Endometrial microvascular endothelial cells (primary cell): ENCODE data around the gene CNDP1. TPM values are rescaled to one million over a fixed set of nuclear protein-coding genes. Genes with fewer than 3 reads are reported as not detected.
"Not testable (repeated sequence)": the region's sequence is repeated elsewhere in the genome, so short reads cannot be mapped to it uniquely, and the experiment has no call there.

Source experiments
- in situ Hi-C: cut with HindIII; loops from 2 replicates; pipeline ENCODE4 v1.10.0; 2017; ENCODE audit warnings: low sequenced_read_pairs, low pct_unique_long_range_greater_than_20kb; ENCODE audit errors: inconsistent ontology term
- total RNA-seq: library from RNA; depleted of rRNA; stranded (reverse); fragments of >200 nt; gene quantifications from one replicate; pipeline ENCODE4 v1.2.3, GENCODE V29; 2015; ENCODE audit errors: inconsistent ontology term

Gene CNDP1
- total RNA-seq, 1 donor from 2014 or later: not detected

DNA sequence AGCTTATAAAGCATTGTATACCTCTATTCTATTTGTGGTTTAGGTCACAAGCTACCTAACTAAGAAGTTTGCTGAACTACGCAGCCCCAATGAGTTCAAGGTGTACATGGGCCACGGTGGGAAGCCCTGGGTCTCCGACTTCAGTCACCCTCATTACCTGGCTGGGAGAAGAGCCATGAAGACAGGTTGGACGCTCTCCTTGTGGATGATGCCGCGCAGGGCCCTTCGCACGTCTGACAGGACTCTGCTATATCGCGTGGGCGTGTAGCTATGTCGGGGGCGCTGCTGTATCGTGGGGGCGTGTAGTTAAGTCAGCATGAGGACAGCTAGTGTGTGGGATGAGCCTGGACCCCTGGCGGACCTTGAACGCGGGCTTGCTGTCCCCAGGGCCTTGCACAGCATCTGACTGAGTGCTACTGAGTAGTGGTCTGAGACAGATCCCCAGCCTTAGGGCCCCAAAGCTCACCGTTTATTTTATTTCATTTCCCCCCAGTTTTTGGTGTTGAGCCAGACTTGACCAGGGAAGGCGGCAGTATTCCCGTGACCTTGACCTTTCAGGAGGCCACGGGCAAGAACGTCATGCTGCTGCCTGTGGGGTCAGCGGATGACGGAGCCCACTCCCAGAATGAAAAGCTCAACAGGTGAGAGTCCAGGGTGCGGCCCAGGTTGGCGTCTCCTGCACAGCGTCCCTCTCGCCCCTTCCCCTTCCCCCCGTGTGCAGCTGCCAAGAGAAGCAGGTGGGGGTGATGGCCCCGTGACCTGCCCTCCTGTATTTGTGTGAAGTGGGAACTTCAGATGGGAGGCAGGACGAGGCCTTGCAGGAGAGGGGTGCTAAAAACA is 15.6 kb upstream of the CNDP1 start:
- in situ Hi-C loops: no loop called here

DNA sequence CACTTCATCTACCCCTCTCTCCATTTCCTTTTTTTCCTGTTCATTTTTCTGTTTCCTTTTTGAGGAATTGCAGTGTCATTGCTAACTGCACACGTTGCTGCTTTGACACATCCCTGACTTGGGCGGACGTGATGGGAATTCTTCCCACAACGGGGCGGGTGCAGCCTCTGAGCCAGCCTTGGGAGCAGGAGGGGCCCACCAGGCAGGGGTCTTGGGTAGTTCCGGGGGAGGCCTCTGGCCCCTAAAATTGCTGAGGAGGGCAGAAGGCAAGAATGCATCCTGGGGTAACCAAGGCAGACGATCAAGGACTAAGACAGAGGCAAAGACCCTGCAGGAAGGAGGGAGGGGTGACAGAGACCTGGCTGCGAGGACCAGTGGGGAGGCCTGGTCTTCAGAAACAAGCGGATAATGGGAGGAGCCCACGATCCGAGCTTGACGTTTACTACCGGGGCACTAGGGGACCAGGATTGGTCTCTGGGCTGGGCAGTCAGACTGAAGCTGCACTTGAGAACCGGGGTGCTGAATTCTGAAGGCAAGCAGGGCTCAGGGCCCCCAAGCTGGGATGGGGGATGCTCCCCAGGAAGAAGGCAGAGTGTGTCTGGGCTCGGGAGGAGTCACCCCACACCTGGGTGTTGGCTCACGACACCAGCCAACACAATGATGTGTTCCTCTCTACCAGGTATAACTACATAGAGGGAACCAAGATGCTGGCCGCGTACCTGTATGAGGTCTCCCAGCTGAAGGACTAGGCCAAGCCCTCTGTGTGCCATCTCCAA is 14.8 kb upstream of the CNDP1 start:
- in situ Hi-C loops: no loop called here

DNA sequence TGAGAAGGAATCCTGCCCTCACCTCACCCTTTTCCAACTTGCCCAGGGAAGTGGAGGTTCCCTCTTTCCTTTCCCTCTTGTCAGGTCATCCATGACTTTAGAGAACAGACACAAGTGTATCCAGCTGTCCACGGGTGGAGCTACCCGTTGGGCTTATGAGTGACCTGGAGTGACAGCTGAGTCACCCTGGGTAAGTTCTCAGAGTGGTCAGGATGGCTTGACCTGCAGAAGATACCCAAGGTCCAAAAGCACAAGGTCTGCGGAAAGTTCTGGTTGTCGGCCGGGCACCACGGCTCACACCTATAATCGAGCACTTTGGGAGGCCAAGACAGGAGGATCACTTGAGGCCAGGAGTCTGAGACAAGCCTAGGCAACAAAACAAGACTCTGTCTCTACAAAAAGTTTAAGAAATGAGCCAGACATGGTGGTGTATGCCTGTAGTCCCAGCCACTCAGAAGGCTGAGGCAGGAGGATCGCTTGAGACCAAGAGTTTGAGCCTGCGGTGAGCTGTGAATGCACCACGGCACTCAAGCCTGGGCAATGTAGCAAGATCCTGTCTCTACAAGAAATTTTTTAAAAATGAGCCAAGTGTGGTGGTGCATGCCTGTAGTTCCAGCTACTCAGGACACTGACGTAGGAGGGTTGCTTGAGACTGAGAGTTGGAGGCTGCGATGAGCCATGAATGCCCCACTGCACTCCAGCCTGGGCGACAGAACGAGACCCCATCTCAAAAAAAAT is 14.0 kb upstream of the CNDP1 start:
- in situ Hi-C loops: no loop called here

DNA sequence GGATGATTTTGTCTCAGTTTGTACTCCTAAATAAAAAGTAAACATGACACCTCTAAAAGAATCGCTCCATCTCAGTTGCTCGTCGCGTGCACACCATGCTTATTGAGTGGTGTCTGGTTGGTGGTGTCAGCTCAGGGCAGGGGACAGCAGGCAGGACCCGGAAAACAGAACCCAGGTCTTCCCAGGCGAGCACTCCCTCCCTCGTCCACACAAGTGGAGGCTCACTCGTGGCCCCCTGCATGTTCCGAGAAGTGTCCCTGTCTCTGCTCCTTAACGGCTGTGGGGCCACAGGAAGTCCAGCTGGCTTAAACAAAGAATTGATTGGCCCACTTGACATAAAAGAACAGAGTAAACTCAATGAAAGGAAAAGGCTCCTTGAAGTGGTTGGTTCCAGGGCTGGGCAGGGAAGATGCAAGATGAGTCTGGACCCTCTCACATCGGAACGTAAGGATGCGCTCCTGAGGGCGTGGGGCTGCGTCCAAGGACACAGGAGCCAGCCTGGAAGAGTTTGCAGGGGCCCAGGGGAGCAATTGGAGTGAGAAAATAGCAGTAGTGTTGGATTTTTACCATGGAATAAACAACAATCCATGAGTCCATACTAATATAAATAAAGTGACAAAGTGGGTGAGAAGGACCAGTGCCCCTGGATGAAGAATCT is 13.1 kb upstream of the CNDP1 start:
- in situ Hi-C loops: no loop called here

DNA sequence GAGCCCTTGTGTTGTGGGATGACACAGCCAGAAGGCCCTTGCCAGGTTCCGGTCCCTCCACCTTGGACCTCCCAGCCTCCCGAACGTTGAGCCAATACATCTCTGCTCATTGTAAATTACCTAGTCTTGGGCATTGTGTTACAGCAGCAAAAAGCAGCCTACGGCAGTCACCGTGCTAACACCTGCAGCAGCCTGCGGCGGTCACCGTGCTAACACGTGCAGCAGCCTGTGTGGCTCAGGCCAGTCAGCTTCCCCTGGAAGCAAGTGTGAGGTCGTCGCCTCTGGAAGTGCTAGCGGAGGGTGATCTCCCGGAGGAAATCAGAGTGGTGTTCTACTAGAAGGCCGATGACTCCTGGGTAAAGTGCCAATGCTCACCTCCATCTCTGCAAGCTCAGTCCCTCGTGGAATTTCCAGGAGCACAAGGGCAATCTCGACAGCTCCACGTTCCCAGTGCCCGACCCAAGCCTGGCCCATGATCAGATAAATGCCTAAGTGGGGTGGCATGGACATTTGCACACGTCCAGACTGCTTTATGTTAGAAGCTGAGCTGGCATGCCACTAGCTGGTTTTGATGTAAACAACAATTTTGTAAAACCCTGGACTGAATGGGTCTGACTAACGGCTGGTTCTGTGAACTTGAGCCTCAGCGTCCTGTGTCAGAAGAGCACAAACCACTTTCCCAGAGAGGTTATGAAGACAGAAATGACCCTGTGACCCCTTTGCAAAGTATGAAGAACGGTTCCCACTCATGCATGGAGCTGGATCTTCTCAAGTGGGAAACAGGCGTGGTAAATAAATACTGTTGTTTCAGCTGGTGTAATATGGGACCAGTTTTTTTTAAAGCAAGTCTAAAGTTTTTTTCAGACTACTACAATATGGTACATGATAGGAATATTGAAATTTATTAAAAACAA is 11.4 kb upstream of the CNDP1 start:
- in situ Hi-C loops: no loop called here

DNA sequence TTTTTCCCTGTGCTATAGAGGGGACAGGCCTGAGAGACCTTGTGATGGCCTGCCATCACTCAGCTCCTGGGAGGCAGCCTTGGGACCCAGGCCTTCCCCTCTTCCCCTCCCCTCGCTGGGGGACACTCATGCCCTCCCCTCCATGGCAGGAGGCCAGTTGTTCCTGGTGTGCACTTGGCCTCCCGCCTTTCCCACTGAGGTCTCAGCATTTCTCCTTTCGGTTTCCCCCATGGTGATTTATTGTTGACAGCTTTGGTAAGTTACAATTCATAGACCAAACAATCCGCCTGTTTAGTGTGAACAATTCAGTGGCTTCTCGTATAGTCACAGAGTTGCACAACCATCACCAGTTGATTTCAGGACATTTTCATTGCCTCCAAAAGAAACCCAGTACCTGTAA is 10.2 kb upstream of the CNDP1 start:
- in situ Hi-C loops: no loop called here

DNA sequence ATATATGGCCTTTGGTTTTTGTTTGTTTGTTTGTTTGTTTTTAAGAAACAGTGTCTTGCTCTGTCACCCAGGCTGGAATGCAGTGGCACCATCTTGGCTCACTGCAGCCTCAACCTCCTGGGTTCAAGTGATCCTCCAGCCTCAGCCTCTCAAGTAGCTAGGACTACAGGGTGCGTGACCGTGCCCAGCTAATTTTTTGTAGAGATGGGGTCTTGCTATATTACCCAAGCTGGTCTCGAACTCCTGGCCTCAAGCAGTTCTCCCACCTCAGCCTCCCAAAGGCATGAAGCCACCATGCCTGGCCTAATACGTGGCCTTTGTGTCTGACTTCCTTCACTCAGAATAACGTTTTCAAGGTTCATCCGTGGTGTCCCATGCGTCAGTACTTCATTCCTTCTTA is 9.4 kb upstream of the CNDP1 start:
- in situ Hi-C loops: not testable (repeated sequence)

DNA sequence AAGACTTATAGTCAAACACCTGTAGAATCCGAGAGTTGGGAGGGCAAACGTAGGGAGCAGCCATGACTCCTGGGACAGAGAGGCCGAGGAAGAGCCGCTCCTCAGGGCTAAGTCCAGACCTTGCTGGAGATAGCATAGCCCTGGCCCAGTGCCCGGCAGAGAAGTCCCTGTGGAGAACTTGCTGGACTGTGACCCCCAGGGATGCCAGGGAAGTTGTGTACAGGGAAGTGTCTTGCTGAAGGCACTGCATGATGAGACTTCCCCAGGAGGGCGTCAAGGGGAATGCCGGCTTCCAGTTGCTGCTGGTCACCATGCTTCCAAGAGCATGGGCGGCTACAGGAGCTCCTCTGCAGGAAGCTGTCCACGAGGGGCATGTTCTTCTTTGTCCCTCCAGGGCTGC is 8.6 kb upstream of the CNDP1 start:
- in situ Hi-C loops: no loop called here

DNA sequence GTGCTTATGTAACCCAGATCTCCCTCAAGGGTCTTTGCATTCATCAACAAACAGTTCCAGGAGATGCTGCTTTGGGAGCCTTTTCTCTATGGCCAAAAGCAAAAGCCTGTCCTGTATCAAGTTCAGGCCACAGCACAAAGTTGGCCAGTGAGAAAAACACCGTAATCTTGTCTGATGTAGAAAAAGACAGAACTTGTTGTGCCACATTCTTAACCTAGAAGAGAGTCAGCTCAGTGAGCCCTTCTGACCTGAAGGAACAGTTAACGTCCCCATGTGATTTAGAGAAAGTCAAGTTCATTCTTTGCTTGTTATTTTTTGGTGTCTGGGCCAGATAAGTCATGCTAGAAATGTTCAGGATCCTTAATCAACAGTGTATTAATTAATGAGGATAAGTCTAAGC is 7.8 kb upstream of the CNDP1 start:
- in situ Hi-C loops: no loop called here

DNA sequence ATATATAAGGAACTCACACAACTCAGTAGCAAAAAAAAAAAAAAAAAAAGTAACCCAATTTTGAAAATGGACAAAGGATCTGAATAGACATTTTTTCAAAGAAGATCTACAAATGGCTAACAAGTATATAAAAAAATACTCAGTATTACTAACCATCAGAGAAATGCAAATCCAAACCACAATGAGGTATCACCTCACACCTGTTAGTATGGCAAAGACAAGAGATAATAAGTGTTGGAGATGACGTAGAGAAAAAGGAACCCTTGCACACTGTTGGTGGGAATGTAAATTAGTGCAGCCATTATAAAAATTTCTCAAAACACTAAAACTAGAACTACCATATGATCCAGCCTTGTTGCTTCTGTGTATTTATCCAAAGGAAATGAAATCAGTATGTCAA is 5.8 kb upstream of the CNDP1 start:
- in situ Hi-C loops: no loop called here

DNA sequence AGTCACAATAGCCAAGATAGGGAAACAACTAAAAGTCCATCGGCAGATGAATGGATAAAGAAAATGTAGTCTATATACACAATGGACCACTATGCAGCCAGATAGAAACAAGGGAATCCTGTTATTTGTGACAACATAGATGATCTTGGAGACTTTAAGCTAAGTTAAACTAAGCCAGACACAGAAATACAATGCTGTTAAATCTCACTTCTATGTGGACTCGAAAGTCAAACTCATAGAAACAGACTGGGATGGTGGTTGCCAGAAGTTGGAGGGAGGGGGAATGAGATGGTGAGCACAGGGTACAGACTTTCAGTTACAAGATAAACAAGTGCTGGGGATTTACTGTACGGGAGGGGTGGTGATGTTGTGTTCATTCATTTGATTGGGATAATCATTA is 5.4 kb upstream of the CNDP1 start:
- in situ Hi-C loops: no loop called here

DNA sequence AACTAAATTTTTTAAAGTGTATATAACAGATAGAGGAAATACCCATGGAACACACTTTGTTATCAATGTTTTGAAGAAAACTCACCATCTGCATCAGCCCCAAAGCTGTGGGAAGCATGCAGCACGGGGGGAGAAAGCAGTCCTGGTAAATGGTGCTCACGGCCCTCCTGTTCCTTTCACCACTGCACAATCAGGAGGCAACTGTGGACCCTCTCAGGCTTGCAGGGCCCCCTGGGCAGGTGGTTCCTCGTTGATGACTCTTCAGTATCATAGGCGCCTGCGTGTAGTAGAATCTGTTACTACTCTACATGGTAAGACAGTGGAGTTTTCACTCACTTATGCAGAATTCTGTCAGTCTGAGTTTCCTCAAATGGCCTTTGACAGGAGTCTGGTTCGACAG is 4.9 kb upstream of the CNDP1 start:
- in situ Hi-C loops: no loop called here

DNA sequence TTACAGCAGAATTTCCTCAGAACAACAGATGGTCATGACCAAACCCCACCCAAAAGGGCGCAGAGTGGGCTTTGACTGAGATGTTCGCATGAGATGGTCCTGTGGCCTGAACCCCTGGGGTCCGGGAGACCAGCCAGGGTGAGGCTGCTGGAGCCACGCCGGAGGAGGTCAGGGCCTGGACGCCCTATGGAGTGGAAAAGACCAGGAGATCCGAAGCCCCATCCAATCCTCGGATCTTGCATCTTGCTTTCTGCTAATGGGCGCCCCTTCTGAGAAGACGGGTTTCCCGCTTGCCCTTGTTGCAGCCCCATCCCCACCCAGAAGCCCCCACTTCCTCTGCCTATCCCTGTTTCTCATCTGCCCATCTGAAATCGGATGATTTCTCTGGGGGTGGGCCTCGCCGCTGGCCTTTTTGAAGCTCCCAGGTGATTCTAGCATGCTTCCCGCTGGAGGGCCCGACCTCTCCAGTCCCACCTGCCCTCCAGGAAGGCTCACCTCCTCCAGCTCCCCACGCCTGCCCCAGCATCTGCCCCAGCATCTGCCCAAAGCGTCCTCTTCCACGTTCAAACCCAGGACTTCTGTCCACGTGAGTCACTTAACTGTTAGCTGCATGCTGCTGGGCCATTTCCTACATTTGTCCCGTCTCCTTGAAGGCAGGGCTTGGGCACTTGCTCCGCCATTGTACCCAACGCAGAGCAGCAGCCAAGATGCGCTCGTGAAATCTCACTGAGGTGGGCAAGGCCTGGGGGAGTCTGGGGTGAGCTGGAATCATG is 4.3 kb upstream of the CNDP1 start:
- in situ Hi-C loops: no loop called here

DNA sequence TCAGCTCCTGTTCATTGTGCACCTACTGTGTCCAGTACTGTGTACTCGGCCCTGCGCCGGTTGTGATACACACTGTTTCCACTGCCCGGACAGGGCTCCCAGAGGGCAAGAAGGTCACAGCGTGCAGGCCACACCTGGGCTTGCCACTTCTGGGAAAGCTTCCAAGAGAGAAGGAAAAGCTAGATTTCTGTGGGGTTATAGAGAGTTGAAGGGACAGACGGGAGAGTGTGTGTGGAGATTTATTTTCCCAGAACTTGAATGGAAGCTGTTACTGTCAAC is 3.8 kb upstream of the CNDP1 start:
- in situ Hi-C loops: no loop called here

DNA sequence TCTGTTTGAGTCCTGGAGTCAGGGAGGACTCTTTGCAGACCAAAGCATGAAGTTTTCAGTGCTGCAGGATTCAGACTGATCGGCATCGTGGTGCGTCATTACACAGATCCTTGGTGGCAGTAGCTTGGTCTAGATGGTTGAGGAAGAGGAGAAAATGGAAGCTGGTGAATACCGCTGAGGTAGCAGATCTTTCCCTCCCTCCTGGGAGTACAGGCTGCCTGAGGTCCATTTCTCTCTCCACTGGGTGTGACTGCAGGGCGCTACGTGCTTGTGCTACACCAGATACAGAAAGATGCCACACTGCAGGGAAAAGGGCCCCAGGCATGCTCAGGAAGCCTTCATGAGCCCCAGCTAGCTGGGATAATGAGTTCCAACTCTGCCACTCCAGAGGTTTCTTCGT is 3.3 kb upstream of the CNDP1 start:
- in situ Hi-C loops: no loop called here

DNA sequence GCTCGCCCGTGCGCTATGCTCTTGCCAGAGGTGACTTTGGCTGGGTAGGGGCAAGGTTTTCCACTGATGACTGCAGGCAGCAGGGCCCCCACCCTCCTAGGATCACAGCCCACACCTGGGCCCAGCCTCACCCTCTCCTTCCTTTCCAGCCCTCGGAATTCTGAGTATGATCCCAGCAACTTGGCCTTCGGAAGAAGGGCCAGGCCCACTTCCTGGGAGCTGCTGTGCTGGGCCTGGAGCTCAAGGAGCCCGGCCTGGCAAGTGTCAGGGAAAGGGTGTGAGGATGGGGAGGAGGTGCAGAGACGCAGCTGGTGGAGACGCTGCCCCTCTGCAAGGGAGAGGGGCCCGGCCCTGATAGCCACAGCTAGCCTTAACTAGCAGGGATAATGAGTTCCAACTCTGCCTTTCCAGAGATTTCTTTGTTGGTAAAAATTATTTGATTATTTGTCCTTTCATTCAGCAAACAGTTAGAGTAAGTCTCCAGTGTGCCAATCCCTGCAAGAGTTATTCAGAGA is 1.7 kb upstream of the CNDP1 start:
- in situ Hi-C loops: no loop called here

DNA sequence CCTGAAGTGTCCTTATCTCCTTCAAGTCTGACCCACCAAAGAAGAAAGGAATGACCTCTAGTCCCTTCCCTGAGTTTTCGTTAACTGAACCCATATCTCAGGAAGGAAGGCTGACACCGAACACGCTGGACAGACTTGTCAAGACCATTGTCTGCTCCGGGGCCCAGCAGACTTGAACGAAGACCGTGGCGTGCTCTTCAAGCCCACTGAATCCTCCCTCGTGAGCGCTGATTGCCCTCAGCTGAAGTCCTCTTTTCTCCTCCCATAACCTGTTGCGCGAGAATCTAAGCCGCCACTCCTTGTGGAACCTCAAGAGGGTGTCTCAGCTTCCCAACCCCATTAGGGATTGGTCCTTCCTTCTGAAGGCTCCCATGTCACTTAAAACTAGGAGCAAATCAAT is 634 bp upstream of the CNDP1 start:
- in situ Hi-C loops: no loop called here
